ENCODE measurements around the gene NAIP.
"Not testable (repeated sequence)": the region's sequence is repeated elsewhere in the genome, so short reads cannot be mapped to it uniquely, and the experiment has no call there.

The NAIP gene, protein sequence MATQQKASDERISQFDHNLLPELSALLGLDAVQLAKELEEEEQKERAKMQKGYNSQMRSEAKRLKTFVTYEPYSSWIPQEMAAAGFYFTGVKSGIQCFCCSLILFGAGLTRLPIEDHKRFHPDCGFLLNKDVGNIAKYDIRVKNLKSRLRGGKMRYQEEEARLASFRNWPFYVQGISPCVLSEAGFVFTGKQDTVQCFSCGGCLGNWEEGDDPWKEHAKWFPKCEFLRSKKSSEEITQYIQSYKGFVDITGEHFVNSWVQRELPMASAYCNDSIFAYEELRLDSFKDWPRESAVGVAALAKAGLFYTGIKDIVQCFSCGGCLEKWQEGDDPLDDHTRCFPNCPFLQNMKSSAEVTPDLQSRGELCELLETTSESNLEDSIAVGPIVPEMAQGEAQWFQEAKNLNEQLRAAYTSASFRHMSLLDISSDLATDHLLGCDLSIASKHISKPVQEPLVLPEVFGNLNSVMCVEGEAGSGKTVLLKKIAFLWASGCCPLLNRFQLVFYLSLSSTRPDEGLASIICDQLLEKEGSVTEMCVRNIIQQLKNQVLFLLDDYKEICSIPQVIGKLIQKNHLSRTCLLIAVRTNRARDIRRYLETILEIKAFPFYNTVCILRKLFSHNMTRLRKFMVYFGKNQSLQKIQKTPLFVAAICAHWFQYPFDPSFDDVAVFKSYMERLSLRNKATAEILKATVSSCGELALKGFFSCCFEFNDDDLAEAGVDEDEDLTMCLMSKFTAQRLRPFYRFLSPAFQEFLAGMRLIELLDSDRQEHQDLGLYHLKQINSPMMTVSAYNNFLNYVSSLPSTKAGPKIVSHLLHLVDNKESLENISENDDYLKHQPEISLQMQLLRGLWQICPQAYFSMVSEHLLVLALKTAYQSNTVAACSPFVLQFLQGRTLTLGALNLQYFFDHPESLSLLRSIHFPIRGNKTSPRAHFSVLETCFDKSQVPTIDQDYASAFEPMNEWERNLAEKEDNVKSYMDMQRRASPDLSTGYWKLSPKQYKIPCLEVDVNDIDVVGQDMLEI (N-terminal part only)

DNA sequence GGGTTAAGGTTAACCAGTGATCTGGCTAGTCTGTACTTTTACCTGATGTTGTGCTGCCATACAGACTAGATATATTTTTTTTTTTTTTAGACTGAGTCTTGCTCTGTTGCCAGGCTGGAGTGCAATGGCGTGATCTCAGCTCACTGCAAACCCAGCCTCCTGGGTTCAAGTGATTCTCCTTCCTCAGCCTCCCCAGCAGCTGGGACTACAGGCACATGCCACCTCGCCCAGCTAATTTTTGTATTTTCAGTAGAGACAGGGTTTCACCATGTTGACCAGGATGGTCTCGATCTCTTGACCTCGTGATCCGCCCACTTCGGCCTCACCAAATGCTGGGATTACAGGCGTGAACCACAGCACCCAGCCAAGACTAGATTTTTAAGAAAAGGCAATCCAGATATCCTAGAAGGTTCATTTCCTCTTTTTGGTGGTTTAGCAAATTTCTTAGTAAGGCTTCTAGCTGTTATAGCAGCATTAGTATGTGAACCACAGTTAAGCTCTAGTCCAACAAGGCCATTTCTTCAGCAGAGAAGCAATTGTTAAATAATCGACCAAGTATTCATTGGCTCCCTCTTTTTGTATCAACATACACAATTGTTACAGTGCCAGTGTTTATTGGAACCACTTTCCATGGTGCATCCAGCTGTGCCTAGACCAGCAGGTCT is at the start of gene NAIP:
Gene NAIP, minus strand, starts transcription at position 51 of the 665 bp plus-strand sequence. CDS start 12,424 bp downstream, outside the sequence.
- DNase-seq = not testable (repeated sequence)

GRCh38 chr5:71067262-71067928 is 42.3 kb upstream of the NAIP start, which contains the start of gene GTF2H2:
Gene GTF2H2 (minus strand): TSS chr5:71067676. CDS start chr5:71062763, 4,913 bp downstream.
- not testable (repeated sequence) for DNase-seq

GRCh38 chr5:71061322-71061721 is 36.2 kb upstream of the NAIP start:
- not testable (repeated sequence) for DNase-seq

- not testable (repeated sequence) for DNase-seq
These were observed 34.3 kb upstream of the NAIP start for GRCh38 chr5:71059426-71059825.

DNA sequence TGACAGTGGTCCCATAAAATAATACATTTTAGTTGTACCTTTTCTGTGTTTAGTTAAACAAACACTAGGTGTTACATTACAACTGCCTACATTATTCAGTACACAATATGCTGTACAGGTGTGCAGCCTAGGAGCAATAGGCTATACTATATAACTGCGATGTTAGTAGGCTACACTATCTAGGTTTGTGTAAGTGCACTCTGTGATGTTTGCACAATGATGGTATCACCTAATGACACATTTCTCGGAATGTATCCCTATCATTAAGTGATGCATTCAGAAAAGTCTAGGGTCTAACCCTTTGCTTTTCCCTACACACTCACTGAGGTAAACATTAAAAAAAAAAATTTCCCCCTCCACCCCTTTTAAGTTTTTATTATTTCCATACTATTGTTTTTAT is 19.7 kb upstream of the NAIP start:
- not testable (repeated sequence) for DNase-seq

GRCh38 chr5:71044128-71044527 is 19.0 kb upstream of the NAIP start:
- DNase-seq = not testable (repeated sequence)

DNA sequence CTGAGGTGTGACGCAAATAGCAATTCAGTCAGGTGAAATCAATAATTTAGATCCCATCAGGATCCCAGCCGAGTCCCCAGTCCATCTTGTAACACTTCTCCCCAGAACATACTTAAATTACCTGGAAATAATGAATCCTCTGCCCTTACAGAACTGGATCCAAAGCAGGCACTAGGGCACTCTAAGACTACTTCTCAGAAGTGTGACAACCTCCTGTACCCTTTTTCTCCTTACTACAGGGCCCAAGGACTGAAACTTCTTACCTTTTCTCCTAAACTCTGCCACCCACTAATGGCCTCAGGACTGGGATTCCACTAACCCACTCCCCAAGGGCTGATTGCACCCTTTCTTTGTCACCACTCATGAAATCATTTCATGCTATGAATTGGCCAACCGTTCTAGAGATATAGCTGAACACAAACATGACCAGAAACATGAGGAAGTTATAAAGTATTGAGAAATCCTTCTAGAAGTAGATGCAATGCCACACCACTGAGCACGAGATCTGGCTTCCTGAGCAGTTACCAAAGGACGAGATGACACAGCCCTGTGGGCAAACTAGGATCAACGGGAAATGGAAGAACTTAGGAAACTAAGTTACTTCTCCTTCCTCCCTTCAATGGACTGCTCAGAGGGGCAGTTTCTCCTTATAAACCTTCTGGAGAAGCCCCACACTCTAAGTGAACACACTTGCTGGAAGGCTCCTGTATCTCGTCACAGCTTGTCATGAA is 6.1 kb upstream of the NAIP start:
- not testable (repeated sequence) for DNase-seq

GRCh38 chr5:71020643-71021042 is 4.5 kb downstream of the NAIP start:
- DNase-seq = not testable (repeated sequence)

GRCh38 chr5:71018376-71019005 is 6.6 kb downstream of the NAIP start:
- not testable (repeated sequence) for DNase-seq

DNA sequence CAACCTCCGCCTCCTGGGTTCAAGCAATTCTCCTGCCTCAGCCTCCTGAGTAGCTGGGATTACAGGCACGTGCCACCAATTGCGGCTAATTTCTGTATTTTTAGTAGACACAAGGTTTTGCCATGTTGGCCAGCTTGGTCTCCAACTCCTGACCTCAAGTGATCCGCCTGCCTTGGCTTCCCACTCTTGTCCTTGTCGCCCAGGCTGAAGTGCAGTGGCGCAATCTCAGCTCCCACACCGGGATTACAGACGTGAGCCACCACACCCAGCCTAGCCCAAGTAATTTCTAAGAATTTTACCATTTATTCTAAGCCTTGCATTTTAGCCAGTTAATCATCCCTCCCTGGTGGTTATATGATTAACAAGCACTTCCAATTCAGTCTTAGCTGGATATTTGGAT is 11.0 kb downstream of the NAIP start:
- DNase-seq = no peak

DNA sequence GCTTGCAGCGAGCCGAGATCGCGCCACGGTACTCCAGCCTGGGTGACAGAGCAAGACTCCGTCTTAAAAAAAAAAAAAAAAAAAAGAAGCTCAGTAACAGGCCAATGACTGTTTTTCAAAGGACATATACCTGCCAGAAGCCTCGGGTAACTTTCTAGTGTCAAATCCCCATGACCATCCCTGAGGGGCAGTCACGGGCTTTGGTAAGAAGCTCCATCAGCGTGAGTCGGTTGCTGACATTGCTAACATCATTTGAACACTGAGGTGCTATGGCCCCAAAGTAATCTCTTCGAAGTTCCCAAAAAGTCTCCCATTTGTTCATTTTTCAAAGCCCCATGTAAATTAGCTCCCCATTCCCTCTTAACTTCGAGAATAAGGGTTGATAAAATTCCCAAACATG is 11.6 kb downstream of the NAIP start:
- no peak for DNase-seq

DNA sequence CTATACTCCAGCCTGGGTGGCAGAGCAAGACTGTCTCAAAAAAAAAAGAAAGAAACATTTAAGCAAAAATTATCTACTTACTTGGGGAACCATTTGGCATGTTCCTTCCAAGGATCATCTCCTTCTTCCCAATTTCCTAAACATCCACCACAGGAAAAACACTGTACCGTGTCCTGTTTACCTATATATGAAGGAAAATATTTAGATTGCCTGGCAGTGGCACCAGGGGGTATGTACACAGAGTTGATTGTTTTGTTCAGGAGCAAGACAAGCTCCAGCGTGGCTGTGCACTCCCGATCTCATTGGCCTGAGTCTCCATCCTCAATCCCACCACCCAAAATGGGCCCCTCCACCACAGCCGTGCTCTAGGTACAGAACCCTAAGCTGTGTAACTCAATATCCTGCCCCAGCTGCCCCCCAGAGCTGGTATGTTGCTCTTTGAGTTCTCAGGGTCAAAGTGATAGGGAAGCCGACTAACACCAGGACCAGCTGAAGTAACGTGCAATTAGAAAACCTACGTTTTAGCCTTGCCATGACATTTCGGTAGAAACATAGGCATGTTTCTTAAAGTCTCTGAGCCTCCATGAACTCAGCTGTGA is 13.8 kb downstream of the NAIP start:
- DNase-seq = no peak

- DNase-seq = not testable (repeated sequence)
These were observed 18.2 kb downstream of the NAIP start for GRCh38 chr5:71006983-71007382.

DNA sequence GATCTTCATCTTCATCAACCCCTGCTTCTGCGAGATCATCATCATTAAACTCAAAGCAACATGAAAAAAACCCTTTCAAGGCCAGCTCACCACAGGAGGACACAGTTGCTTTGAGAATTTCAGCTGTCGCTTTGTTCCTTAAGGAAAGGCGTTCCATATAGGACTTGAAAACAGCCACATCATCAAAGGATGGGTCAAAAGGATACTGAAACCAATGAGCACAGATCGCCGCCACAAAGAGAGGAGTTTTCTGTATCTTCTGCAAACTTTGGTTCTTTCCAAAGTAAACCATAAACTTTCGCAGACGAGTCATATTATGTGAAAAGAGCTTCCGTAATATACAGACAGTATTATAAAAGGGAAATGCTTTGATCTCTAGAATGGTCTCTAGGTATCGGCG is 40.3 kb downstream of the NAIP start:
- not testable (repeated sequence) for DNase-seq

GRCh38 chr5:70967220-70967619 is 57.9 kb downstream of the NAIP start:
- not testable (repeated sequence) for DNase-seq

DNA sequence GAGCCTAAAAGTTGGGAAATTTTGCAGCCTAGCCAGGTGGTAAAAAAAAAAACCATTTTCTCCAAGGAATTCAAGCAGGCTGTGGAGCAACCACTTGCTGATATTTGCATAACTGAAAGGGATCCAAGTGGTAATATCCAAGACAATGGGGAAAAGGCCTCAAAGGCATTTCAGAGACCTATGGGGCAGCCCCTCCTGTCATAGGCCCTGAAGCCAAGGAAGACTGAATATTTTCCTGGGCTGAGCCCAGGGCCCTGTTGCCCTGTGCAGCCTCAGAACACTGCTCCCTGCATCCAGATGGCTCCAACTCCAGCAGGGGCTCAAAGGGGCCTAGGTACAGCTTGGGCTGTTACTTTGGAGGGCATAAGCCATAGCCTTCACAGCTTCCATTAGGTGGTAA is 60.6 kb downstream of the NAIP start:
- DNase-seq = not testable (repeated sequence)

- DNase-seq = not testable (repeated sequence)
These were observed 72.1 kb downstream of the NAIP start for GRCh38 chr5:70953068-70953467.

DNA sequence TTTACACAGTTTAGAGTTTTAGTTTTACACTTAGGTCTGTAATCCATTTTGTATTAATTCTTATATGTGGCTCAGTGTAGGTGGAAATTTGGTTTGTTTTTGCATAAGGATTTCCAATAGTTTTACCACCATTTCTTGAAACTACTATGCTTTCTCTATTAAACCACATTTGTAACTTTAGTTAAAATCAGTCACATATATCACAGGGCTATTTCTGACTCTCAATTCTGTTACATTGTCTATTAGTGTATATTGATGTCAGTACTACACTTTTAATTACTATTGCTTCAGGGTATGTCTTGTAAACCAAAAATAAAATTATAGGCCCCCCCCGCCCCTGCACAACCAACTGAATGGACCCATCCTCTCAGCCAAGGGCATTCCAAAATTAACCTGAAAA is 92.6 kb downstream of the NAIP start:
- DNase-seq = not testable (repeated sequence)

GRCh38 chr5:70931709-70932368 is 93.3 kb downstream of the NAIP start:
- DNase-seq = not testable (repeated sequence)

GRCh38 chr5:70925211-70925562 is 100.0 kb downstream of the NAIP start:
- DNase-seq = not testable (repeated sequence)

All from DMS153 (cell line).